ENCODE measurements around the gene ATF7.

- TF ChIP-seq CTCF (IDR thresholded peaks at IDR 0.05 in 8 of 11, conservative IDR thresholded peaks at IDR 0.05 in 3 of 11) (no peak), POLR2A (IDR thresholded peaks at IDR 0.05) (no peak)
Observed at GRCh38 chr12:53480491-53481442, 145.4 kb downstream of the ATF7 start.

Measured in spleen (tissue), 7 donors.